ENCODE measurements around the gene RAPGEF4. TPM values are rescaled to one million over a fixed set of nuclear protein-coding genes. Genes with fewer than 3 reads are reported as not detected.

The RAPGEF4 gene
- total RNA-seq, 1 donor from 2014 or later: 14.2 TPM

DNA sequence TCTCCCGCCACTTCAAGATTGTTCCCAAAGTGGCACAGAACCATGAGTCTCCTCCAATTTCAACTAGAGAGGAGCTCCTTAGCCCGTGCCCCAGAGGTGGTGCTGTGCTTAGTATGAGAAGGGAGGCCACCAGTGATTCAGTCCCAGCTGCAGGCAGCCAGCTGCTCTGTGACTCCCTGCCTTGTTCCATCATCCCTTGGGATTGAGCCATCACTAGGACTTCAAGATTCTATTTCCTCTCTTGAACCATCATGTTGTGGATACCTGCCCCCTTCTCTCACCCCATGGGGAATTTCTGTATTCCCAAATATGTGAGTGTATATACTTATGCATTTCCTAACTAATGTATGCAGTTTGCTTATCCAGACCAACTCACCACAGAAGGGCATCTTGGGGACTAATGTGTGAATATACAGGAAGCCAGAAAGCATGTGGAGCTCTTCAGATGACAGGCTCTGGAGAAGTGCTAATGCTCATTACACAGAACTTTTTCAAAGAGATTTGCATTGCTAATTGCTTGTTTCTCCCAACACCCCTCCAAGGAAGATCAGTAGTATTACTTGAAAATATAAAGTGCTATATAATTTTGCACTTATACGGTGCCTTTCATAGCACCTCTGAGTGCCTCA is 229.0 kb downstream of the RAPGEF4 start:
- no peak for DNase-seq (ENCODE audit: low read depth in 2 of 2)

DNA sequence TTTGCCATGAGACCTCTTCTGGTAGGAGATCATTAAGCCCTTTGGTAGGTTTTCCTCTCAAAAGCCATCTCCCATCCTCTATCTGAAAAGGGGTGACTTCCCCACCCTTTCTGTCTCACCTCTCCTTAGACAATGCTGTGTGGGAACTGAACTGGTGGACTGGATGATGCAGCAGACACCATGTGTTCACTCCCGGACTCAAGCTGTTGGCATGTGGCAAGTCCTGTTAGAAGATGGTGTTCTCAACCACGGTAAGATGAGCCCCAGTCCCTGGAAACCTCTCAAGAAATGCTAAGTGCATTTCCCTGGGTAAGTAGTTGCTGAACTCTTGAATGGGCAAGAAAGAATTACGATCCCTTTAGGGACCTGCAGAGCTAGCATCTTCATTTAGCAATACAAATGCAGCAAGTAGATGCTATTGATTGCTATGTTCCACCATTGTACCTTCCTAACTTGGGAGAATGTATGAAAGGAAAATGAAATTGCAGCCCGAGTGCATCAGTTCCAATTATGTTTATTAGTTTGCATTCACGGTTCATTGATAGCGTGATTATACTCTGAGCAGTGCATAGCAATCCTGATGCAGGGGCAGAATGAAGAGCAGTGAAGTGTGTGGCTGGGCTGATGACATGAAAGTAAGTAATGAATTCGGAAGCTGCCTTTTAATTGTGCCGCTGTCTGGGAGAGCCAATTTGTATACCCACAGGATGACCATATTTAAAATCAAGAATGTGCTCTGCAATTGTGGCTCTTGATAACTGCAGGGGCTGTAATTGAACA is 230.0 kb downstream of the RAPGEF4 start:
- DNase-seq (ENCODE audit: low read depth in 2 of 2): no peak

DNA sequence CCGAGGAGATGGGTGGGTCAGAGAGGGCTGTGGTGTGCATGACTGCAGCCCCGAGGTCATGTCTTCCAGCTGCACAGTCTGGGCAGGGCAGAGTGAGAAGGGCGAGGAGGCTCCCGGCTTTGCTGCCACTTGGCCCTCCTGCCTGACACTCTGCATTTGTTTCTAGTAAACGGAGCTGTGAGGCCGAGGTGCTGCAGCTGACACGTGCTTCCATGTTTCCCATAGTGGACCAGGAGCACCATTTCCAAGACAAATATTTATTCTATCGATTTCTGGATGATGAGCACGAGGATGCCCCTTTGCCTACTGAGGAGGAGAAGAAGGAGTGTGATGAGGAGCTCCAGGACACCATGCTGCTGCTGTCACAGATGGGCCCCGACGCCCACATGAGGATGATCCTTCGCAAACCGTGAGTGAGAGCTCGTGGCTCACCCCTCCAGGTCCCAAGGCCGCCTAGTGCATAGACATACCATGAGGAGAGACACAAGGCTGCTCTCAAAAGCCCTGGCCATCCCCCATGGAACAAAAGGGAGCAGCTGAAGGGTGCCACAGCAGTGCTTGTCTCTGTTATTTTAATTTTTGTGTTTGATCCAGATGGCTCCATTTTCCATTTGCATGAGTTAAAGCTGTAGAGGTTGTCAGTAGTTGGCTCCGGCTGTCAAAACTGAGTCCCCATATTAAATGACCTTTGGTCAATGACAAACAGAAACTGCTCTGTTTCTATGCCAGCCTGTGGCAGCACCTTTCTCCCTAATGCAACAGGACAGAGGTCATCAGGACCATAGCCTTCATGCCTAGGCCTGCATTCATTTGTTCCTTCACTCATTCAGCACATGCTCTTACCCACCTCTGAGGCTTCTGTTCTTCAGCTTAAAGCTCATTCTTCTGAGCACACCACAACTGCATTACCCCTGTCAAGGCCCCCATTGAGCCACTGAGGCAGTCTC is 231.7 kb downstream of the RAPGEF4 start:
- DNase-seq (ENCODE audit: low read depth in 2 of 2): no peak

DNA sequence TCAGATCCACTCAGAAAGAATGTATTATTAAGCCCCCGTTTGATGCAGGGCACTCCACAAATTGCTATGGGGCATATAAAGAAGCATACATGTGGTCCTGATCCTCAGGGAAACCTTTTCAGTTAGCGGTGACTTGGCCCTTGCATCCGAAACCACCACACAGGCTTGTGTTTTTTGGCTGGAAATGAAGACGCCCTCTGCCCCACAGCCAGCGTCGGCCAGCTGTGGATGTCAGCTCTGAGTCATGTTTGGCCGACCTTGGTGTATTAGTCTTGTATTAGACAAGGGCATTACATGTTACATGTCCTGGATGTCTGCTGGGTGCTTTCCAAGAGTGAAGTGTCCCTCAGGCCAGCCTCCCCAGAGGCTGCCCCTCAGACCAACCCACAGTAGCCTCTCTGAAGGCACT is 232.4 kb downstream of the RAPGEF4 start:
- DNase-seq (ENCODE audit: low read depth in 2 of 2): peak; percentile 90 to 98

DNA sequence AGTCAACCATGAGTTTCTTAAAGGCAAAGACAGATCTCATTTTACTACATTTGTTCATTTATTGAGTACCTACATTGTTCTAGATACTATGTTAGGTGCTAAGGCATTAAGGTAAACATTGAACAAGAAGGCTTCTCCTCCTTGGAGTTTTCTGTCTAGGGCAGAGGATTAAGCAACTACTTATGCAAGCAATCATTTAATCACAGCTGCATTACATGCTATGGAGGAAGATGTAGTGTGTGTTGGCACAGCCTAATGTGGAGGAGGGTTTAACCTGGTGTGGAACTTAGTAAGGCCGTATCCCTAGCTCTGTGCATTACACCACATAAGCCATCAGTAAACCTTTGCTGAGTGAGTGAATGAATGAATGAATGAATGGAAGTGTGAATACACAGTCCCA is 233.5 kb downstream of the RAPGEF4 start:
- no peak for DNase-seq (ENCODE audit: low read depth in 2 of 2)

DNA sequence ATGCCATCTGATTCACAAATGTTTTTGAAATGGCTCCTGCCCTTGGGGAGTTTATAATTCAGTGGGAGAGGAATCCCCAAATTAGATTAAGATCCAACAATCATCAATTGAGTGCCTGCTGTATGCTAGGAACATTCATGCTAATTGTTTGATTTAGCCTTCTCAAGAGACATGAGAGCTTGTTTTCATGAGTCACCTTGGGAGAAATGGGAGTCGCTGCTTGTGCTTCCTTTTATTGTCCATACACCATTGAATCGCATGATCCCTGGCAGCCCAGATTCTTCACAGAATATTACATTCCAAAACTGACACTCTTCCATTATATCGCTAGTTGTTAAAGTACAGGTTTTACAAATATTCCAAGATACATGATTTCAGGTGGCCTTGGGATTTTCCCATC is 234.0 kb downstream of the RAPGEF4 start:
- DNase-seq (ENCODE audit: low read depth in 2 of 2): peak in 1 of 2 donors; percentile 82

DNA sequence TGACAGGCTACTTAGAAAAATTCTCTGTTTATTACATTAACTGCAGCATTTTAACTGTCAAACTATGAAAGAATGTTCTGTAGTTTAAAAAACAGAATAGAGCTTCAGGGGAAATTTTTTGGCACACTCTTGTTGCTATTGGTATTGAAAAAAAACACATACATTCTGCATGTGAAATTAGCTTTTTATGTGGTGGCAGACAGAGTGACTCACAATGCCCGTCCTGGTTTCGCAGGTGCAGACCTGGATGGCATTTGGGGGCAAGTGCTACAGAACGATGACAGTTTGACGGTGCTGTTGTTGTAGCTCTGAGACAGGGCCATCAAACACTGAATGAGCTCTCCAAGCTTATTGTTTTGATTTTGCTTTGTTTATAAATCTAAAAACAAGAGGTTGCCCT is 235.0 kb downstream of the RAPGEF4 start:
- DNase-seq (ENCODE audit: low read depth in 2 of 2): peak; percentile 86 to 88

DNA sequence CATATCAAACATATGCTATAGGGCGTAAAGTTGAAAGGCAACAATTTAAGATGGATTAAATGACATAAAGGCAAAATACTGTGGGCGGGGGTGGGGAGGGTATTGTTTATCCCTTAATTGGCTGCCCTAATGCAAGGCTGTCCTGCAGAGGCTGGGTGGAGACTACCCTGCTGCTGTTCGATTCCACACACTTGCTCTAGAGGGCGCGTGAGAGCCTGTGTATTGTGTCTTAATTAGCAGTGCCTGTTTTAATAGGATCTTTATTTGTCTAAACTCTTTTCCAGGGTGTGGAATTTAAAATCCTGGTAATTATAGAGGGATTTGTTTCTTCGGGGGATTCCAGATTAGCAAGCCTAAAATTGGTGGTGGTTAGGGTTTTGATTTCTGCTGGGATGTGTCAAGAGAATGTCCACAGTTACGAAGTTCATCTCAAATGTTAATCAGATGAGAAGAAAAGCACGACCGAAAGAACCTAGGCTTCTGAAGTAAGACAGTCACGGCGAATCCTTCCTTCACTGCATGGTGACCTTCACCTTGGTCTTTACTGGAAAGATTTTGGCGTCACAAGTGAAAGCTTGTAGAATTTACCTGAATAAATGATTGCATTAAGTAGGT is 236.5 kb downstream of the RAPGEF4 start:
- DNase-seq (ENCODE audit: low read depth in 2 of 2): peak in 1 of 2 donors; percentile 53

DNA sequence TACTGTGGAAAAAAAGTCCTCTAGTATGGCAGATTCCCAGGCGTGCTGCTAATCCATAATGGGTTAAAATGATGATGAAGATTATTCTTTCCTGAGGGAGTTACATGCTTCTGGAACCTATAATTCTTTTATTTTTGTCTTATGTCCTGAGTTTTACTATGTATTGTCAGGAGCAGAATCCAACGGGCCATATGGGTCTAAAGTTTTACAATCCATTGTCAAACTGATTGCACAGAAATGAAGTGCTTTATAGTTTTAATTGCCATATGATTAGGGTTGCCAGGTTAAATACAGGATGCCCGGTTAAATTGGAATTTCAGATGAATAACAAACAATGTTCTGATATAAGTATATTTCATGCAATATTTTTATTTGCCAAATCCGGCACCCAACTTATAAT is 239.1 kb downstream of the RAPGEF4 start:
- DNase-seq (ENCODE audit: low read depth in 2 of 2): no peak

DNA sequence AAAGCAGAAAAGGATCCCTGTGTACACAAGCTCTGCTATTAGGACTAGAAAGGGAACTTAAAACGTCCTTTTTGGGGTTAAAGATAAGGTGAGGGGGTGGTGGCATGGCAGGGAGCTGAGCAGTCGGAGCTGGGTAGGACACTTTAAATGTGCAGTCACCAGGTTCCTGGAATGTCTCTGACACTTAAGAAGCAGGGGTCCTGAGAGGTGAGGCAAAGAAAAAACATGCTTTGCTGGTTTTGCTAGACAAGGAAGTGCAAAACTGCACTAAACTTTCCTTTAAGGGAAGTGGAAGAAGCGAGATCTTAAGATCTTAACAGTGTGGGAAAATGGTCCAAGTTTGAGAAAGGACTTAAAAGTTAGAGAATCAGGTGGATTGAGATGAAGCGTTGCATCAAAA is 240.5 kb downstream of the RAPGEF4 start:
- no peak for DNase-seq (ENCODE audit: low read depth in 2 of 2)

DNA sequence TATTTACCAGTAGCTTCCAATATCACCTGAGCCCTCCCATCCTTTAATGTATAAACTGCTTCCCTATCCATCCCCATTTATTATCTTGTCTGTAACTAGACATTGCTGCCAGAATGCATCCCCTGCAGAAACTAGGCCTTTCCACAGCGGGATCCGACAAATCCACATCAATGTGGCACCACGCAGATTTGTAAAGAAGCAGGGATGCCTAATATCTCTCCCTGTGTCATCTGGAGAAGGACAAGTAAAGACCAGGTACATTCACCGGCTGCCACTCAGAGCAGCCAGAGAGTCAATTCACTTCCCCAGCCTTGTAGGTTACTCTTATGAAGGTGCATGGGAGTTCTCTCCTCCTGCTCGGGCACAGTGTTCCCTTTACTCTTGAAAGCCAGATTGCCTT is 241.2 kb downstream of the RAPGEF4 start:
- DNase-seq (ENCODE audit: low read depth in 2 of 2): no peak

DNA sequence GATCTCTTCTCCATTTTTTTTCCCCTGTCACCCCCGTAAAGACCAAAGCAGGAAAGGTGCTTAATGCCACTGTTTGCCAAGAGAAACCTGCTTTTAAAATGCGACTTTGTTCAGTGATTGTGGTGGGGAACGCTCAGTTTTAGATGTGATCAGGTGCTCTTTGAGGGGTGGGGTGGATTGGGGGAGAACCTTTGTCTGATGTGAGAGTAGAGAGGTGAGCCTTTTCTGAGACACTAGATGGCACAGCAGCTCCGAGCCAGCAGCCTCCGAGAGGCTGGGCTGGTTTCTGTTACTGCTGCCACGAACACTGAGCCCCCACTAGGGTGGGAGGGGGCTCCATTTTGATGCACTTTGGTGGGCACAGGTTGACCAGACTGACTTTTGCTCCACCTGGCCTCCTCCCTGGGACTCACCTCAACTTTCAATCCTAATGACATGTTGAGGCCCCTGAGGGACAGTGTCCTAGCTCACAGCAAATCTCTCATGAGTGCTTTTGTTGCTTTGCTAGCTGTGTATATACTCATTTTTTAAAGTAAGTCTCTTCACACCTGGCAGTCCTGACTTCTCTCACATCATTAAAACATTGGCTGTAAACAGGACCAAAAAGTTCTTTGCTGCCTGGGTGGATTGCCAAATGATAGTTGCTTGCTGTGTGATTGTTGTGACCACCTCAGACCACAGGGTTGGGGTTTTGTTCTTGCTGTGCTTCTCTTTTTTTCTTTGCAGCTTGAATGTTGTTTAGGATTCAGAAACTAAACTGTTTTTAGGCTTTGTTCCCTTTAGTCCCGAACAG is 241.8 kb downstream of the RAPGEF4 start:
- DNase-seq (ENCODE audit: low read depth in 2 of 2): no peak

DNA sequence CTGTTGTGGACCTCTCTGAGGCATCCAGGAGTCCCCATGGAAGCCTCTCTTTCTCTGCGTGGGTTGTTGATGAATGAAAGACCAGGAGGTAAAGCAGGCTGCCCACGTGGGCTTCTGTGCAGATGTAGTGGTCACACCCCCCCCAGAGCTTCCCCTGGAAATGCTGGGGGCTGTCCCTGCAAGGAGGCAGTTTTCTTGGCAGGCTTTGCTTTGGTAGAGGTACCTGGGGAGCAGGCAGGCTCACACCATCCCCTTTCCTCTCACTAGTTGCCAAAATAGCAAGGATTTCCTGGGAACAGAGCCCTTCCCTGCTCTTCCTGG is 242.4 kb downstream of the RAPGEF4 start:
- no peak for DNase-seq (ENCODE audit: low read depth in 2 of 2)

DNA sequence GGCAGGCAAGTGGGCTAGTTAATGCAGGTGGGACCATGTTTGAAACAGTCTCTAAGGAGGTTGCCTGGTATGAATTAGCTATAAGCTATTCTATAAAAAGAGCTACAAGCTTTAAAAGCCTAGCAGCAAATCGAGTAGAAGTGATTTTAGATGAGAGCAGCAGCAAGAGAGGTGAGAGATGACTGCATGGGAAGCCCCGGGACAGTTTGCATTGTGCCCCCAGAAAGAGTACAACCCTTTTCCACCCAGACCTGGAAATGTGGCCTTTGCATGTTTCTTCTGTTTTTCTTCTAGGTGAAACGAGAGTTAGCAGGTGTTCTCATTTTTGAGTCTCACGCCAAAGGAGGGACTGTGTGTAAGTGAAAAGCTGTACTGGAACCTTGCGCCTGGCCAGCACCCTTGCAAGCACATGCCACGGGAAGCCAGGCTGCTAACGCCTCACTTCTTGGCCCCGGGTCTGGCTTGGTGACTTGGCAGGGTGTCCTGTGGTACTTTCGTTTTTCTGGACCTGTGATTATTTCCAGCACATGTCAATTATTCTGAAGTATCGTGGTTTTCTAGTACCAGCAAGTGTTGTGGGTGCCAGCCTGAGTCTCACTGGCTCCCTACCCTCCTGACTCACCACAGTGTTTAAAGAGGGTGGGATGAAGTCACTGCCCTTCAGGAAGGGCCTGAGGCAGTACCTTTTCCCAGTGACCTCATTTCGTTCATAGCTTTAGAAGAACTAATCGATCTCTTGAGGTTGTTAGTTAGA is 249.7 kb downstream of the RAPGEF4 start:
- DNase-seq (ENCODE audit: low read depth in 2 of 2): peak in 1 of 2 donors; percentile 69

DNA sequence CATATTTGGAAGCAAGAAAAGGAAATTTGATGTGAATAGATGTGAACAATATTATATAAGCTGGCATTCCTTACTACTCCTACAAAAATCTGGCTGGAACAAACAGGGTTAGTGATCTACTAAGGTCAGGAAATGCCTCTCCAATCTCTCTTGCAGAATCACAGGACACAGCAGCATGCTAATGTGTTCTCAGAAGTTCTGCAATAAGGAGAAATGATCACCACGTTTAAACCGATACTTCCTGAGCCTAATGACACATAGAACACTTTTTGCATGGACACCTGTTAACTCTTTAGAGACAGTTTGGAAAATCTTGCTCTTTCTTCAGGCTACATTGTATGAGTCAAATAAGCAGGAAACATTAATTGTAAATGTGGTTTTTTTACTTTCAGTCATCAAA is 250.4 kb downstream of the RAPGEF4 start:
- DNase-seq (ENCODE audit: low read depth in 2 of 2): peak in 1 of 2 donors; percentile 42

DNA sequence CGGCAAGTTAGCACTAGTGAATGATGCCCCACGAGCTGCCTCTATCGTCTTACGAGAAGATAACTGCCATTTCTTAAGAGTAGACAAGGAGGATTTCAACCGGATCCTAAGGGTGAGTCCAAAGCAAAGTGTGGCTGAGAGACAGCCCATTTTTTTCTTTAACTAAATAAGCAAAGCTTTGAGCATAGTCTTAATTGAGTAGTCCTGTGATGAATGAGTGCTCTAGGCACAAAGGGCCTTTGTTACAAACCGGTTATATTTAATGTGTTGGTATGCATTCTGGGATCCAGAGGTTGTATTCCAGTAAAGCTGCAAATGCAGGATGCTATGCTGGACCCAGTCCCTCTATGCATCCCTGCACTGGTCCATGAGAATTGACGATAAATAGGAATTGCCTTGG is 253.1 kb downstream of the RAPGEF4 start:
- no peak for DNase-seq (ENCODE audit: low read depth in 2 of 2)

DNA sequence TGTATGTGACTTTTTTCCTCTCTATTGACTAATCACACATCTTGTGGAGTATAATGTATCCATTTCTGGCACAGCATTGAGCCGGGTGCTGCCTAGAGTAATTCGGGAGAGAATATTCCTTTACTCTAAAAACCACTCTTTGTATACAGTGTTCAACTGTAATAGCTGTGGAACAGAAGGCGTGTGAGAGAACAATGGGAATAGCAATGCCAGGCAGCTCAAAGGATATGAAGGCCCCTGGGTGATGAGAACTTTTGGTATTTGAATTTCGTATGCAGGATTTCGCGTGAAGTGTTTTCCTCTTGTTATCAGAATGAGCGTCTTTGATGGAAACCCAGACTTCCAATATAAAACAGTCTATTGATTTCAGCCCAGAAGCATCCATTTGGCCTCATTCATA is 255.4 kb downstream of the RAPGEF4 start:
- no peak for DNase-seq (ENCODE audit: low read depth in 2 of 2)

DNA sequence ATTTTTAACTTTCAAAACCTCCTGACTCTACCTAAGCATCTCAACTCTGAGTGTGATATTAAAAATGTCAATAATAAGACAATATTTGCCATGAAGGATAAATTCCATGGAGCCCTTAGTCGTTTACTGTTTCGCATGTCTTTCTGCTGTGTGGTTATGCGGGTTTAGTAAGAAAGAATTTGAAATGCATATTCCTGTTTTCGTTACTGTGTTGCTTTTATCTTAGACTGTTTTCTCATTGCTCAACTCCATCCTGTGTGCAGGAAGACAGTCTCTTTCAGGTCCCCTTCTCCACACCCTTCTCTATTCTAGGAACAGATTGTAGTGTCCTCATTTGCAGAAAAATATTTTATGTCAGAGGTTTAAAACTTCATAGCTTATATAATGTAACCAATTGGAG is 257.5 kb downstream of the RAPGEF4 start:
- DNase-seq (ENCODE audit: low read depth in 2 of 2): no peak

DNA sequence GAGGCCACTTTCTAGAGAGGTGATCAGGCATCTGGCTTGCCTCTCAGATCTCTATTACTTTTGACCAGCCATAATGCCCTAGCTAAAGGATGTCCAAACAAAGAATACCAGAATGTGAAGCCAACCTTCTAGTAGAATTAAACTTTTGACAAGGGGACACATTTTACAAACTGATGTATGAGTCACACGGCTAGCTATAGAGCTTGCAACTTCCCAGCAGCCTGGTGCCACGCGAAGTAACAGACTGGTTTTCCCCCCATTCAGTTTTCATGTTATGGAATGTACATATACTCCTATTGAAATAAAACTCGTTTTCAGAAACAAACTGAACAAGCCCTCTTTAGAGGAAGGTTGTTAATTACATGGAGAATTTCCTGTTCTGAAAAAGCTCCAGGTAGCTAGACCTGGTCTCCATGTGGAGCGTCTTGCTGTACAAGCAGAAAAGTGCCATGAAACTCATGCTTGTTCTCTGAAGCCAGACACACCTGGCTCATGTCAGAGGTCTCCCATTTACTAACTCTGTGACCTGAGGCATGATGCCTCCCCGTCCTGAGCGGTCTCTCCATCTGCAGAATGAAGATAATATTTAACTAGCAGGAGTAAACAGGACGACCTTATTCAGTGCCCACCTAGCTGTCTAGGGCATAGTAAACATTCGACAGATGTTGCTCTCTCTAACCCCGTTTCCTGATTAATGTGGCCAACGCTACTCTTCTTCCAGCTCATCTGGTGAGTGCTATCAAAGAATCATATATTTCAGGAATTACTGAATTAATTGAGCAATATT is 258.5 kb downstream of the RAPGEF4 start:
- no peak for DNase-seq (ENCODE audit: low read depth in 2 of 2)
